CD14-positive monocyte (primary cell): ENCODE results near the gene POLDIP3. TPM values are rescaled to one million over a fixed set of nuclear protein-coding genes. Genes with fewer than 3 reads are reported as not detected.

Experiments
- DNase-seq, 3 donors: peaks; one replicate each; pipeline ENCODE4 v3.0.0-alpha.2; 2011 to 2022
- H2AFZ ChIP-seq: 2 replicates; pipeline ENCODE4 v1.6.0; 2012; ENCODE audit warnings: mild to moderate bottlenecking, low read depth, low read length, inconsistent platforms; ENCODE audit not compliant: insufficient read depth, poor library complexity, severe bottlenecking
- H3K27ac ChIP-seq, 2 donors: 1 replicate in 1 of 2; 2 replicates in 1 of 2; pipeline ENCODE4 v1.5.1; 2012 to 2013; ENCODE audit warnings: low read length in 2 of 2, control low read depth in 1 of 2, inconsistent platforms in 1 of 2, low read depth in 1 of 2, mild to moderate bottlenecking in 1 of 2
- H3K27me3 ChIP-seq, 2 donors: one replicate each; pipeline versions ENCODE4 v1.6.0 to v1.6.1; 2011 to 2013; ENCODE audit warnings: low read length in 2 of 2; ENCODE audit not compliant: control insufficient read depth in 2 of 2, insufficient read depth in 2 of 2
- H3K36me3 ChIP-seq, 2 donors: replicated peaks in 1 of 2; 1 replicate in 1 of 2; 2 replicates in 1 of 2; pipeline versions ENCODE4 v1.5.1 to v1.6.1; 2012 to 2013; ENCODE audit warnings: low read length in 2 of 2, control low read depth in 1 of 2, inconsistent platforms in 1 of 2, mild to moderate bottlenecking in 1 of 2; ENCODE audit not compliant: insufficient read depth in 2 of 2, control insufficient read depth in 1 of 2
- H3K4me1 ChIP-seq, 2 donors: 1 replicate in 1 of 2; 2 replicates in 1 of 2; pipeline versions ENCODE4 v1.5.1 to v1.6.1; 2012 to 2013; ENCODE audit warnings: low read length in 2 of 2, control low read depth in 1 of 2, inconsistent platforms in 1 of 2, mild to moderate bottlenecking in 1 of 2, moderate library complexity in 1 of 2; ENCODE audit not compliant: insufficient read depth in 2 of 2, control insufficient read depth in 1 of 2
- H3K4me2 ChIP-seq: replicated peaks from 2 replicates; pipeline ENCODE3; 2012; ENCODE audit warnings: low read length, moderate library complexity, mild to moderate bottlenecking; ENCODE audit not compliant: poor library complexity, severe bottlenecking; ENCODE audit errors: extremely low read depth
- H3K4me3 ChIP-seq, 3 experiments: fragments of 200-600 bp in 1 of 3; sonication (generic) in 1 of 3; replicated peaks in 1 of 3; 1 replicate in 2 of 3; 2 replicates in 1 of 3; pipeline ENCODE4 v1.5.1; 2011 to 2013; ENCODE audit warnings: low read length in 3 of 3, mild to moderate bottlenecking in 3 of 3, control low read depth in 2 of 3, low read depth in 2 of 3, inconsistent platforms in 1 of 3, moderate library complexity in 1 of 3
- H3K79me2 ChIP-seq: 2 replicates; pipeline ENCODE4 v1.6.0; 2012; ENCODE audit warnings: mild to moderate bottlenecking, control low read depth, inconsistent platforms, low read length, moderate library complexity; ENCODE audit not compliant: insufficient read depth
- H3K9ac ChIP-seq: 2 replicates; pipeline ENCODE4 v1.6.0; 2017; ENCODE audit warnings: low read length, mild to moderate bottlenecking; ENCODE audit not compliant: insufficient read depth, poor library complexity, severe bottlenecking
- H3K9me3 ChIP-seq, 2 donors: replicated peaks in 1 of 2; 1 replicate in 1 of 2; 2 replicates in 1 of 2; pipeline versions ENCODE4 v1.5.1 to v1.6.1; 2012 to 2013; ENCODE audit warnings: low read length in 2 of 2, control low read depth in 1 of 2; ENCODE audit not compliant: control insufficient read depth in 1 of 2, insufficient read depth in 1 of 2
- H4K20me1 ChIP-seq: 2 replicates; pipeline ENCODE4 v1.6.0; 2012; ENCODE audit warnings: mild to moderate bottlenecking, low read length, control low read depth, moderate library complexity; ENCODE audit not compliant: insufficient read depth
- H3K27ac Mint-ChIP-seq, 7 donors: one replicate each; pipeline ENCODE4 v1.8.0; 2020; ENCODE audit warnings: mild to moderate bottlenecking in 7 of 7, mixed read lengths in 7 of 7, moderate library complexity in 6 of 7, inconsistent platforms in 2 of 7
- H3K27me3 Mint-ChIP-seq, 3 donors: one replicate each; pipeline ENCODE4 v1.8.0; 2021 to 2022; ENCODE audit warnings: low read depth in 3 of 3, mild to moderate bottlenecking in 3 of 3, mixed read lengths in 3 of 3, moderate library complexity in 3 of 3, inconsistent platforms in 1 of 3
- H3K36me3 Mint-ChIP-seq, 2 donors: one replicate each; pipeline ENCODE4 v1.8.0; 2020; ENCODE audit warnings: mixed read lengths in 2 of 2, inconsistent platforms in 1 of 2, mild to moderate bottlenecking in 1 of 2
- H3K4me1 Mint-ChIP-seq: one replicate; pipeline ENCODE4 v1.8.0; 2020; ENCODE audit warnings: mild to moderate bottlenecking, mixed read lengths
- H3K4me3 Mint-ChIP-seq, 2 donors: one replicate each; pipeline ENCODE4 v1.8.0; 2020; ENCODE audit warnings: mild to moderate bottlenecking in 2 of 2, mixed read lengths in 2 of 2, moderate library complexity in 1 of 2
- H3K9me3 Mint-ChIP-seq, 7 donors: one replicate each; pipeline ENCODE4 v1.8.0; 2020 to 2022; ENCODE audit warnings: mixed read lengths in 7 of 7, mild to moderate bottlenecking in 6 of 7, moderate library complexity in 6 of 7, inconsistent platforms in 2 of 7
- CTCF ChIP-seq: fragments of 200-600 bp; IDR thresholded peaks from one replicate; pipeline ENCODE4 v1.8.0; 2022; ENCODE audit warnings: antibody characterized with exemption, mild to moderate bottlenecking
- WGBS: methylation state at CpG from one replicate; pipeline ENCODE4 v1.1.5; 2013; ENCODE audit warnings: missing lambda C conversion rate; ENCODE audit not compliant: insufficient coverage; 5-methylcytosine and 5-hydroxymethylcytosine counted together
- intact Hi-C, 2 donors: fragments of 100-400 bp; cut with micrococcal nuclease; formaldehyde crosslinking; loops; one replicate each; pipeline versions ENCODE4 v1.15.0 to v1.15.1; 2023
- polyA plus RNA-seq, 3 donors: library from polyadenylated mRNA; depleted of rRNA in 1 of 3; unstranded in 2 of 3; stranded (reverse) in 1 of 3; fragments of 300-500 nt in 2 of 3; fragments of >200 nt in 1 of 3; fragmentation: Illumina TruSeq in 2 of 3; gene quantifications; 1 replicate in 2 of 3; 2 replicates in 1 of 3; pipeline ENCODE4 v1.2.3, GENCODE V29; 2012 to 2021

POLDIP3 gene
- polyA plus RNA-seq, 3 donors = 46.3 to 55.3 (median 53.8) TPM

GRCh38 chr22:42596863-42597530 lies 17.7 kb downstream of the POLDIP3 start:
- Histone ChIP-seq H3K9me3 (no peaks in the 10 kb centered on the region), H3K4me3 (no peak overlapping the region), H3K27me3 (no peaks in the 10 kb centered on the region), H3K36me3 (peaks cover 82 to 95% of the 10 kb centered on the region in 2 donors), H2AFZ (no peak overlapping the region), H3K4me1 (no peaks in the 10 kb centered on the region), H3K79me2 (peaks cover 63% of the 10 kb centered on the region), H4K20me1 (peaks cover 81% of the 10 kb centered on the region), H3K4me2 (no peak overlapping the region), H3K27ac (peak overlapping the region in 1 of 2 donors; percentile 29), H3K9ac (no peak overlapping the region)
- intact Hi-C loops = no loop called here
- H3K4me1 Mint-ChIP-seq = no peaks in the 10 kb centered on the region
- H3K36me3 Mint-ChIP-seq = peaks cover 92 to 95% of the 10 kb centered on the region in 2 donors
- no peak for DNase-seq
- H3K27ac Mint-ChIP-seq = peak overlapping the region in 3 of 7 donors; percentile 1 to 62 (median 46)
- H3K27me3 Mint-ChIP-seq = peaks cover 0 to 1% (median 0%) of the 10 kb centered on the region in 3 donors
- H3K4me3 Mint-ChIP-seq = no peak overlapping the region
- WGBS = 98% methylated on average over 6 of the region's 11 CpGs
- H3K9me3 Mint-ChIP-seq = no peaks in the 10 kb centered on the region
- TF ChIP-seq CTCF = no peak

- peak overlapping the region in 4 of 7 donors; percentile 20 to 75 (median 57) for H3K27ac Mint-ChIP-seq
- no peak overlapping the region for H3K27ac ChIP-seq
- no peak overlapping the region for H3K4me3 Mint-ChIP-seq
Measured at GRCh38 chr22:42596336-42596735, 18.3 kb downstream of the POLDIP3 start.

More at GRCh38 chr22:42596336-42596735, 18.3 kb downstream of the POLDIP3 start:
- DNase-seq = no peak
- Mint-ChIP-seq H3K9me3 (no peaks in the 10 kb centered on the region), H3K36me3 (peaks cover 95 to 97% of the 10 kb centered on the region in 2 donors), H3K27me3 (peaks cover 0 to 1% (median 0%) of the 10 kb centered on the region in 3 donors), H3K4me1 (no peaks in the 10 kb centered on the region)
- Histone ChIP-seq H3K4me2 (no peak overlapping the region), H3K27me3 (no peaks in the 10 kb centered on the region), H3K4me3 (no peak overlapping the region), H3K9ac (no peak overlapping the region), H3K36me3 (peaks cover 84 to 96% of the 10 kb centered on the region in 2 donors), H4K20me1 (peaks cover 78% of the 10 kb centered on the region), H3K4me1 (no peaks in the 10 kb centered on the region), H3K79me2 (peaks cover 61% of the 10 kb centered on the region), H3K9me3 (no peaks in the 10 kb centered on the region), H2AFZ (no peak overlapping the region)
- WGBS = 100% methylated on average over 1 of the region's 5 CpGs
- TF ChIP-seq CTCF = no peak
- intact Hi-C loops = no loop called here
